GM12865 (cell line): ENCODE measurements around the gene NDUFS6.

Source experiments
- DNase-seq: peaks from one replicate; pipeline ENCODE4 v3.0.0; 2010; ENCODE audit warnings: low read depth
- H3K4me3 ChIP-seq: 2 replicates; pipeline ENCODE4 v1.5.1; 2011; ENCODE audit warnings: mild to moderate bottlenecking, low read depth, low read length, control low read depth
- TF ChIP-seq, protein P1 (sequence below): IDR thresholded peaks from 2 replicates; pipeline ENCODE4 v1.5.1; 2011; ENCODE audit warnings: low read length, control low read depth, low read depth, inconsistent platforms; ENCODE audit not compliant: insufficient read depth; ENCODE audit errors: missing control alignments

NDUFS6 gene

DNA sequence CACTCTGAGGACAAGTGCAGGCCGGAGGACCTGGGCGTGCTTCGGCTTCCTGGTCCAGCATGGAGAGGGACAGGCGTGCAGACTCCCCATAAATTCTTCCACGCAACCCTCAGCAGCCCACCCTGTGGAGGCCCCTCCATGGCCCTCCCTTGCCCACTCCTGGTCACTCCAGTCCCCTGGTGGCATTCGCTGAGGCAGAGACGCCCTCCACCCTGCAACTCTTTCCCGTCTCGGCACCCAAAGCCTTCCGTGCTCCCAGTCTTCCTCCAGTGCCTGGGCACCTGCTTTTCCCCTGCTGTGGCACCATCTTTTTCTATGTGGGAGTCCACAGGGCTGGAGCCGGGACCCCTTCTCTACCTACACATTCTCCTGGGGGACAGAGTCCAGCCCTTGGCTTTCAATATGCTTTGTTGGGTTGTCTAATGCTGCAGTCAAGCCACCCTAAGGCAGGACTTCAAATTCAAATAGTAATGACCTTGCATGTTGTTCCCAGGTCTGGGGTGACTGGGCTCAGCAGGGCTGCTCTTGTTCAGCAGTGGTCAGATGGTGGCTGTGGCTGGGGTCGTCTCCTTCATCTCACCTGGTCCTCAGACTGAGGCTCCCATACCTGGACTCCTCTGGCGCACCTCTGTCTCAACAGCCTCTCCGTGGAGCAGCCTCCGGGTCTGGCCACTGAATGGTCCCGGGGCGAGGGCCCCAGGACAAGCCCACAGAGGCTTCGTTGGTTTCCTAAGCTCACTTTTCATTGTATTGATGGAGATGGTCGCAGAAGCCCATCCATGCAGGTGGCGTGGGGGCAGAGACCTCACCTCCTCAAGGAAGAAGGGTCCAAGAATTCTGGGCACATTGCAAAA, 16.8 kb upstream of the NDUFS6 start:
- H3K4me3 ChIP-seq: no peak overlapping the region
- DNase-seq: no peak
- TF ChIP-seq, protein P1, sequence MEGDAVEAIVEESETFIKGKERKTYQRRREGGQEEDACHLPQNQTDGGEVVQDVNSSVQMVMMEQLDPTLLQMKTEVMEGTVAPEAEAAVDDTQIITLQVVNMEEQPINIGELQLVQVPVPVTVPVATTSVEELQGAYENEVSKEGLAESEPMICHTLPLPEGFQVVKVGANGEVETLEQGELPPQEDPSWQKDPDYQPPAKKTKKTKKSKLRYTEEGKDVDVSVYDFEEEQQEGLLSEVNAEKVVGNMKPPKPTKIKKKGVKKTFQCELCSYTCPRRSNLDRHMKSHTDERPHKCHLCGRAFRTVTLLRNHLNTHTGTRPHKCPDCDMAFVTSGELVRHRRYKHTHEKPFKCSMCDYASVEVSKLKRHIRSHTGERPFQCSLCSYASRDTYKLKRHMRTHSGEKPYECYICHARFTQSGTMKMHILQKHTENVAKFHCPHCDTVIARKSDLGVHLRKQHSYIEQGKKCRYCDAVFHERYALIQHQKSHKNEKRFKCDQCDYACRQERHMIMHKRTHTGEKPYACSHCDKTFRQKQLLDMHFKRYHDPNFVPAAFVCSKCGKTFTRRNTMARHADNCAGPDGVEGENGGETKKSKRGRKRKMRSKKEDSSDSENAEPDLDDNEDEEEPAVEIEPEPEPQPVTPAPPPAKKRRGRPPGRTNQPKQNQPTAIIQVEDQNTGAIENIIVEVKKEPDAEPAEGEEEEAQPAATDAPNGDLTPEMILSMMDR: no peak

DNA sequence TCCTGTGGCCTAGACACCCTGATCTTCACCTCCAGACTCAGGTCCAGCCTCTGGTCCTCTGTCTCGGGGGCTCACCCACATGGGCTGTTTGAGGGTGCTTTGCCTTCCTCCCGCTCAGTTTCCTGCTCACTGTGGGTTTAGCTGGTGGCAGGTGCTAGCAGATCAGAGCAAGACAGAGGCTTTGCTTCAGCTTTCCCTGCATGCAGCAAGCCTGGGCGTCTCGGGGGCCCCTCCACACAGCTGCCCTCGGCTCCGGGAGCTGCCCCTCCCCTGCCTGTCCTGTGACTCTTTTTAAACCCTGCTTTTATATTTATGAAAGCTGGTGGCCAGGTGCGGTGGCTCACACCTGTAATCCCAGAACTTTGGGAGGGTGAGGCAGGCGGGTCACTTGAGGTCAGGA, 16.1 kb upstream of the NDUFS6 start:
- TF ChIP-seq, protein P1: no peak
- H3K4me3 ChIP-seq: no peak overlapping the region
- no peak for DNase-seq

DNA sequence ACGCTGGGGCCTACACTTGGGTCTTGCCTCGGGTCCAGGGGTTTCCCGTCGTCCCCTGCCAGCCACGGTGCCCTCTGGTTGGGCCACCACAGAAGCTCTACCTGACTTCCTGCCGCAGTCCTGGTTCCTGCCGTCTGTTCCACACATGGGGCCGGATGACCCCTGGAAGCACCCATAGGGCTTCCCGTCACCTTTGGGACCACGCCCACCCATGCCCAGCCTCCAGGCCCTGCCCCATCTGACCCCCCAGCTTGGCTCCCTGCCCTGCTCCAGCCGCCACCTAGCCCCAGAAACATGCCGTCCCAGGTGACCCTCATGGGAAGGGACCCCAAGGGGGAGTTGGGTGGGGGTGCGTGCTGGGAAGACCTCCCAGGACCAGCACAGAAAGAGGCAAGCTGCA, 15.2 kb upstream of the NDUFS6 start:
- no peak for DNase-seq
- TF ChIP-seq, protein P1: no peak
- no peak overlapping the region for H3K4me3 ChIP-seq

DNA sequence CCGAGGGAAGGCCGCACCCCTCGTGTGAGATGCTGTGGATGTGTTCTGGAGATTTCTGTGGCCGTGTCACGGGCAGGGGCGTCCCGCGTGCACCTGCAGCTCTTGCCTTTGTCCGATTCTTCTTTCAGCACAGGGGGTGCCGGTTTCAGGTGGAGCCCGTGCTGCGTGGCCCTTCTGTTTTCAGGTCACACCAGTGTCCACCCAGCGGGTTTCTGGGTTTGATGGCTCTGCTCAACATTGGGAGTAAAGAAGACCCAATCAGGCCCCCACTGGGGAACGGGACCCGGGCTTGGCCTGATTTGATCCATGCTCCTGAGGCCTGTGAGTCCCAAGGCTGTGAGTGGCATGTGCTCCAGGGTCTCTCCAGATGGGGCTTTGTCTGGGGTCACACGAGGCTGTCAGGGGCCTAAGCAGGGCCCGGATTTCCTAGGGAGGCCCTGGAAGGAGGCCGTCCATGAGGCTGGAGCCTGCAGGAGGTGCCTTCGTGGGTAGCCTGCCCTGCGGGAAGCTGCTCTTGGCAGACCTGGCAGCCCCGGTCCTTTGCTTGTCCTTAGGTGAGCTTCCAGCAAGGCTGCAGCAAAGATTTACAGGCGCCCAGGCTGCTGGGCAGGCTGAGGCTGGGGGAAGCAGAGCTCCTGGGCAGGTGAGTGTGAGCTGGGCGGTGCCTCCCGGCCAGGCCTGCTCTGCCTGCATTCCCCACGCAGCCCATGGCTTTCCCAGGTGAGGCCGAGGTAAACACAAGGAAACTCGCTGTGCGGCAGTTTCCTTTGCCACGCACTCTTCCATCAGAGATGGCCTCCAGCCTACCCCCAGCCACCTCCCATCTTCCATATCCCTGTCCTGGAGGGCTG, 14.4 kb upstream of the NDUFS6 start:
- DNase-seq: no peak
- no peak overlapping the region for H3K4me3 ChIP-seq
- TF ChIP-seq, protein P1: no peak

DNA sequence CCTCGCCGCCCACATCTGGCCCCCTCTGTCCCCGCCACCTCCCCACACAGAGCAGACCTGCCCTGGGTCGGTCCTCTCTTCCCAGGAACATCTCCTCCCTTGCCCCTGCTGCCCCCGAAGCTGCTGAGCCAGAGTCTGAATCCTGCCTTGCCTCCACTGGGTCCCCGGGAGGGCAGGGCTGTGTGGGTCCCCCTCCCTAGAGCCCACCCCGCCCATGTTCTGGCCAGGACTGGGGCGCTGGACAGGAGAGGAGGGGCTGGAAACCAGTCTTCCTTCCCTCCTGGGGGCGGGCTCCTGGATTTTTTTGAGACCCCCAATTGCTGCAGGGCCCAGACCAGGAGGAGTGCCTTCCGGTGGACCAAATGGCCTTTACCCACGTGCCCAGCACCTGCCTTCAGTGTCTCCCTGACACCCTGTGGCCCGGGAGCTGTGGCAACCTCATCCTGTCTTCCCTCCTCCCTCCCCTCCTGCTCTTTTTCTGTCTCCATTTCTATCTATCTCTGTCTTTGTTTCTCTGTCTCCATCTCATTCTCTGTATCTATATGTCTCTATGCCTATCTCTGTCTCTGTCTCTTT, 13.6 kb upstream of the NDUFS6 start:
- DNase-seq: no peak

DNA sequence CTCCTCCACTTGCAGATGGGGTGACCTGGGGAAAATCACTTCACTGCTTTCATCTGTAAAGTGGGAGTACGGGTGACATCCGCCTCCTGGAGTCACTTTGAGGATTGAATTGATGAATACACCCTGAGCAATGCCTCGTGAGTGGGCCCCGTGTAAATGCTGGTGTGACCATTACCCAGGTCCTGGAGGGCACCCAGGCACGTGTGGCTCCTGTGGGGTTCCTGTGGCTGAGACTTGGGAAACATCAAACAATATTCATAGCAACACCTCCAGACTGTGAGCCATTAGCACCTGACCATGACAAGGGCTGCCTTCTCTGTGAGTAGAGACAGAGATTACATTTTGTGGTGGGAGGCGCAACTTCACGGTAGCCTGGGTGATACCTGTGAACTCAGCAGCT, 13.0 kb upstream of the NDUFS6 start:
- TF ChIP-seq, protein P1: no peak
- no peak overlapping the region for H3K4me3 ChIP-seq
- no peak for DNase-seq

More for the DNA sequence above, 13.6 kb upstream of the NDUFS6 start:
- H3K4me3 ChIP-seq: no peak overlapping the region
- TF ChIP-seq, protein P1: no peak
